ENCODE measurements around the gene NT5C1B.

The NT5C1B gene

GRCh38 chr2:18619091-18619490 lies 29.7 kb upstream of the NT5C1B start:
- Histone ChIP-seq H3F3A (ENCODE audit: insufficient read depth, low read length) (no peaks in the 10 kb centered on the region), H3K9ac (ENCODE audit: low read length) (no peak overlapping the region)
- no peak for TF ChIP-seq EZH2 (optimal IDR thresholded peaks at IDR 0.05; ENCODE audit: low read depth, low read length)

DNA sequence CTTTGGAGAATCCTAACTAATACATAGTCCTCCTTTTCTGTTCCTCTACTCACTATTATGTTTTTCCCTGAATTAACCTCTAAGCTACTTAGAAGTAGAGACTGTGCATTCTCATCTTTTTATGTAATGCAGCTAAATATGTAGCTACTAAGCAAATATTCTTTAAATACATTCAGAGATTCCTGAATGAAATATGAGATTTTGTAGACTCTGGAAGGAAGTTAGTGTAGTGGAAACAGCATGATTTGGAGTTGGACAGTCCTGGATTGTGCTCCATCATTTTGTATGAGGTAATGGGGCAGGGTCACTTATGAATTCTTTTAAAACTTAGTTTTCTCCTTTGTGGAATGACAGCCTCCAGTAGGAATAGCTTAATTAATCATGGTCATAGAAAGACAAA lies 24.7 kb upstream of the NT5C1B start:
- no peak overlapping the region for H3K9ac ChIP-seq (ENCODE audit: low read length)
- H3F3A ChIP-seq (ENCODE audit: insufficient read depth, low read length), result no peaks in the 10 kb centered on the region
- no peaks in the 10 kb centered on the region for H3K27me3 ChIP-seq (replicated peaks; ENCODE audit: insufficient read depth, low read length)
- no peaks in the 10 kb centered on the region for H3K9me2 ChIP-seq (replicated peaks; ENCODE audit: insufficient read depth, low read length)
- H2AFZ ChIP-seq (ENCODE audit: low read length), result no peak overlapping the region
- no peaks in the 10 kb centered on the region for H4K20me1 ChIP-seq (ENCODE audit: insufficient read depth, low read length)
- H3K79me2 ChIP-seq (ENCODE audit: low read length), result no peaks in the 10 kb centered on the region
- TF ChIP-seq CTCF (IDR thresholded peaks at IDR 0.05; ENCODE audit: low read length) (no peak), EZH2 (optimal IDR thresholded peaks at IDR 0.05; ENCODE audit: low read depth, low read length) (no peak), EZH2phosphoT487 (IDR thresholded peaks at IDR 0.05; ENCODE audit: low read length) (no peak)
- no peak overlapping the region for H3K4me3 ChIP-seq (ENCODE audit: low read length)
- no peak overlapping the region for H3K4me2 ChIP-seq (ENCODE audit: low read depth, low read length)
- no peak overlapping the region for H3K27ac ChIP-seq (ENCODE audit: low read length)
- no peaks in the 10 kb centered on the region for H3K4me1 ChIP-seq (ENCODE audit: low read length)
- no peaks in the 10 kb centered on the region for H3K9me3 ChIP-seq (replicated peaks; ENCODE audit: insufficient read depth, low read length)
- no peak for DNase-seq
- H3K36me3 ChIP-seq (replicated peaks; ENCODE audit: insufficient read depth, low read length), result no peaks in the 10 kb centered on the region

More at GRCh38 chr2:18619091-18619490, 29.7 kb upstream of the NT5C1B start:
- no peak overlapping the region for H3K4me3 ChIP-seq (ENCODE audit: low read length)
- H3K79me2 ChIP-seq (ENCODE audit: low read length), result no peaks in the 10 kb centered on the region
- no peaks in the 10 kb centered on the region for H3K9me3 ChIP-seq (replicated peaks; ENCODE audit: insufficient read depth, low read length)
- H3K4me2 ChIP-seq (ENCODE audit: low read depth, low read length), result no peak overlapping the region
- H3K9me2 ChIP-seq (replicated peaks; ENCODE audit: insufficient read depth, low read length), result no peaks in the 10 kb centered on the region
- no peaks in the 10 kb centered on the region for H3K4me1 ChIP-seq (ENCODE audit: low read length)
- H4K20me1 ChIP-seq (ENCODE audit: insufficient read depth, low read length), result no peaks in the 10 kb centered on the region
- no peak overlapping the region for H2AFZ ChIP-seq (ENCODE audit: low read length)
- H3K27ac ChIP-seq (ENCODE audit: low read length), result no peak overlapping the region
- no peaks in the 10 kb centered on the region for H3K36me3 ChIP-seq (replicated peaks; ENCODE audit: insufficient read depth, low read length)
- no peak for DNase-seq
- H3K27me3 ChIP-seq (replicated peaks; ENCODE audit: insufficient read depth, low read length), result no peaks in the 10 kb centered on the region

DNA sequence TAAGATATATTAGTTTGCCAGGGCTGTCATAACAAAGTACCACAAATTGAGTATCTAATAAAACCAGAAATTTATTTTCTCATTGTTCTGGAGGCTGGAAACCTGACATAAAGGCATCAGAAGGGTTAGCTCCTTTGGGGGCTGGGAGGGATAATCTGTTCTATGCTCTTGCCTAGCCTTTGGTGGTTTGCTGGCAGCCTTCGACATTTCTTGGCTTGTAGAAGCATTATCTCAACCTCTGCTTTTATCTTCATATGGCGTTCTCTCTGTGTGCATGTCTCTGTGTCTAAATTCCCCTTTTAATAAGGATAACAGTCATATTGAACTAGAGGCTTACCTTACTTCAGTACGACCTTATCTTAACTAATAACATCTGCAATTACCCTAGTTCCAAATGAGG lies 22.8 kb upstream of the NT5C1B start:
- no peaks in the 10 kb centered on the region for H3K79me2 ChIP-seq (ENCODE audit: low read length)
- H3K4me2 ChIP-seq (ENCODE audit: low read depth, low read length), result no peak overlapping the region
- no peak for DNase-seq
- H3K27ac ChIP-seq (ENCODE audit: low read length), result no peak overlapping the region
- TF ChIP-seq CTCF (IDR thresholded peaks at IDR 0.05; ENCODE audit: low read length), result no peak
- no peak for TF ChIP-seq EZH2phosphoT487 (IDR thresholded peaks at IDR 0.05; ENCODE audit: low read length)
- no peak for TF ChIP-seq EZH2 (optimal IDR thresholded peaks at IDR 0.05; ENCODE audit: low read depth, low read length)
- H4K20me1 ChIP-seq (ENCODE audit: insufficient read depth, low read length), result no peaks in the 10 kb centered on the region
- H3K9me3 ChIP-seq (replicated peaks; ENCODE audit: insufficient read depth, low read length), result no peaks in the 10 kb centered on the region
- no peak overlapping the region for H3K4me3 ChIP-seq (ENCODE audit: low read length)
- no peaks in the 10 kb centered on the region for H3F3A ChIP-seq (ENCODE audit: insufficient read depth, low read length)
- no peak overlapping the region for H3K9ac ChIP-seq (ENCODE audit: low read length)
- H3K36me3 ChIP-seq (replicated peaks; ENCODE audit: insufficient read depth, low read length), result no peaks in the 10 kb centered on the region
- H2AFZ ChIP-seq (ENCODE audit: low read length), result no peak overlapping the region
- no peaks in the 10 kb centered on the region for H3K4me1 ChIP-seq (ENCODE audit: low read length)
- H3K27me3 ChIP-seq (replicated peaks; ENCODE audit: insufficient read depth, low read length), result no peaks in the 10 kb centered on the region
- H3K9me2 ChIP-seq (replicated peaks; ENCODE audit: insufficient read depth, low read length), result no peaks in the 10 kb centered on the region; the same call in 1 of the 2 replicates

- TF ChIP-seq EZH2 (optimal IDR thresholded peaks at IDR 0.05; ENCODE audit: low read depth, low read length), result no peak
- TF ChIP-seq EZH2phosphoT487 (IDR thresholded peaks at IDR 0.05; ENCODE audit: low read length), result no peak
- H3K36me3 ChIP-seq (replicated peaks; ENCODE audit: insufficient read depth, low read length), result no peaks in the 10 kb centered on the region
- H3K4me2 ChIP-seq (ENCODE audit: low read depth, low read length), result no peak overlapping the region
- no peaks in the 10 kb centered on the region for H3F3A ChIP-seq (ENCODE audit: insufficient read depth, low read length)
- no peaks in the 10 kb centered on the region; the same call in 1 of the 2 replicates for H3K9me2 ChIP-seq (replicated peaks; ENCODE audit: insufficient read depth, low read length)
- no peak overlapping the region for H2AFZ ChIP-seq (ENCODE audit: low read length)
- no peaks in the 10 kb centered on the region for H3K9me3 ChIP-seq (replicated peaks; ENCODE audit: insufficient read depth, low read length)
- no peak for DNase-seq
- no peak overlapping the region for H3K4me3 ChIP-seq (ENCODE audit: low read length)
- no peaks in the 10 kb centered on the region for H3K79me2 ChIP-seq (ENCODE audit: low read length)
- H3K27me3 ChIP-seq (replicated peaks; ENCODE audit: insufficient read depth, low read length), result no peaks in the 10 kb centered on the region
- H3K4me1 ChIP-seq (ENCODE audit: low read length), result no peaks in the 10 kb centered on the region
- H3K27ac ChIP-seq (ENCODE audit: low read length), result no peak overlapping the region
- no peaks in the 10 kb centered on the region for H4K20me1 ChIP-seq (ENCODE audit: insufficient read depth, low read length)
- H3K9ac ChIP-seq (ENCODE audit: low read length), result no peak overlapping the region
Measured at GRCh38 chr2:18611604-18612003, 22.2 kb upstream of the NT5C1B start.
